ENCODE results near the gene UROC1.

The UROC1 gene

GRCh38 chr3:126493739-126494138, 23.8 kb downstream of the UROC1 start:
- no peak for TF ChIP-seq TEAD4 (IDR thresholded peaks at IDR 0.05)
- TF ChIP-seq FOXM1 (IDR thresholded peaks at IDR 0.05; ENCODE audit: borderline replicate concordance, low read depth): no peak
- no peak for TF ChIP-seq TCF12 (IDR thresholded peaks at IDR 0.05; ENCODE audit: low read depth)
- no peak for TF ChIP-seq CEBPB (IDR thresholded peaks at IDR 0.05)
- TF ChIP-seq, protein P1, sequence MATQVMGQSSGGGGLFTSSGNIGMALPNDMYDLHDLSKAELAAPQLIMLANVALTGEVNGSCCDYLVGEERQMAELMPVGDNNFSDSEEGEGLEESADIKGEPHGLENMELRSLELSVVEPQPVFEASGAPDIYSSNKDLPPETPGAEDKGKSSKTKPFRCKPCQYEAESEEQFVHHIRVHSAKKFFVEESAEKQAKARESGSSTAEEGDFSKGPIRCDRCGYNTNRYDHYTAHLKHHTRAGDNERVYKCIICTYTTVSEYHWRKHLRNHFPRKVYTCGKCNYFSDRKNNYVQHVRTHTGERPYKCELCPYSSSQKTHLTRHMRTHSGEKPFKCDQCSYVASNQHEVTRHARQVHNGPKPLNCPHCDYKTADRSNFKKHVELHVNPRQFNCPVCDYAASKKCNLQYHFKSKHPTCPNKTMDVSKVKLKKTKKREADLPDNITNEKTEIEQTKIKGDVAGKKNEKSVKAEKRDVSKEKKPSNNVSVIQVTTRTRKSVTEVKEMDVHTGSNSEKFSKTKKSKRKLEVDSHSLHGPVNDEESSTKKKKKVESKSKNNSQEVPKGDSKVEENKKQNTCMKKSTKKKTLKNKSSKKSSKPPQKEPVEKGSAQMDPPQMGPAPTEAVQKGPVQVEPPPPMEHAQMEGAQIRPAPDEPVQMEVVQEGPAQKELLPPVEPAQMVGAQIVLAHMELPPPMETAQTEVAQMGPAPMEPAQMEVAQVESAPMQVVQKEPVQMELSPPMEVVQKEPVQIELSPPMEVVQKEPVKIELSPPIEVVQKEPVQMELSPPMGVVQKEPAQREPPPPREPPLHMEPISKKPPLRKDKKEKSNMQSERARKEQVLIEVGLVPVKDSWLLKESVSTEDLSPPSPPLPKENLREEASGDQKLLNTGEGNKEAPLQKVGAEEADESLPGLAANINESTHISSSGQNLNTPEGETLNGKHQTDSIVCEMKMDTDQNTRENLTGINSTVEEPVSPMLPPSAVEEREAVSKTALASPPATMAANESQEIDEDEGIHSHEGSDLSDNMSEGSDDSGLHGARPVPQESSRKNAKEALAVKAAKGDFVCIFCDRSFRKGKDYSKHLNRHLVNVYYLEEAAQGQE (IDR thresholded peaks at IDR 0.05; ENCODE audit: low read depth): no peak
- no peak for TF ChIP-seq ZBTB7A (IDR thresholded peaks at IDR 0.05; ENCODE audit: low read depth)
- no peak for TF ChIP-seq CREB1 (IDR thresholded peaks at IDR 0.05; ENCODE audit: low read depth)
- TF ChIP-seq USF1 (IDR thresholded peaks at IDR 0.05): no peak
- TF ChIP-seq TAF1 (IDR thresholded peaks at IDR 0.05; ENCODE audit: low read depth): no peak
- no peak for TF ChIP-seq NFIC (IDR thresholded peaks at IDR 0.05)

GRCh38 chr3:126493051-126493450, 24.5 kb downstream of the UROC1 start:
- TF ChIP-seq TCF12 (IDR thresholded peaks at IDR 0.05; ENCODE audit: low read depth): no peak
- TF ChIP-seq RAD21 (IDR thresholded peaks at IDR 0.05; ENCODE audit: low read depth): no peak
- TF ChIP-seq TAF1 (IDR thresholded peaks at IDR 0.05; ENCODE audit: low read depth): no peak
- TF ChIP-seq EP300 (IDR thresholded peaks at IDR 0.05; ENCODE audit: borderline replicate concordance): no peak
- TF ChIP-seq NFIC (IDR thresholded peaks at IDR 0.05): no peak
- TF ChIP-seq, protein P2, sequence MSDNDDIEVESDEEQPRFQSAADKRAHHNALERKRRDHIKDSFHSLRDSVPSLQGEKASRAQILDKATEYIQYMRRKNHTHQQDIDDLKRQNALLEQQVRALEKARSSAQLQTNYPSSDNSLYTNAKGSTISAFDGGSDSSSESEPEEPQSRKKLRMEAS (IDR thresholded peaks at IDR 0.05): no peak
- no peak for TF ChIP-seq CEBPB (IDR thresholded peaks at IDR 0.05)
- no peak for TF ChIP-seq ZBTB7A (IDR thresholded peaks at IDR 0.05; ENCODE audit: low read depth)
- no peak for TF ChIP-seq YY1 (IDR thresholded peaks at IDR 0.05; ENCODE audit: low read depth)
- TF ChIP-seq USF1 (IDR thresholded peaks at IDR 0.05): no peak
- TF ChIP-seq TEAD4 (IDR thresholded peaks at IDR 0.05): no peak
- TF ChIP-seq, protein P1 (IDR thresholded peaks at IDR 0.05; ENCODE audit: low read depth): no peak

GRCh38 chr3:126491221-126492013, 26.2 kb downstream of the UROC1 start:
- TF ChIP-seq USF1 (IDR thresholded peaks at IDR 0.05): no peak
- no peak for TF ChIP-seq TEAD4 (IDR thresholded peaks at IDR 0.05)
- TF ChIP-seq CREB1 (IDR thresholded peaks at IDR 0.05; ENCODE audit: low read depth): no peak
- TF ChIP-seq EGR1 (IDR thresholded peaks at IDR 0.05): no peak
- no peak for TF ChIP-seq NFIC (IDR thresholded peaks at IDR 0.05)
- TF ChIP-seq CEBPB (IDR thresholded peaks at IDR 0.05): no peak

DNA sequence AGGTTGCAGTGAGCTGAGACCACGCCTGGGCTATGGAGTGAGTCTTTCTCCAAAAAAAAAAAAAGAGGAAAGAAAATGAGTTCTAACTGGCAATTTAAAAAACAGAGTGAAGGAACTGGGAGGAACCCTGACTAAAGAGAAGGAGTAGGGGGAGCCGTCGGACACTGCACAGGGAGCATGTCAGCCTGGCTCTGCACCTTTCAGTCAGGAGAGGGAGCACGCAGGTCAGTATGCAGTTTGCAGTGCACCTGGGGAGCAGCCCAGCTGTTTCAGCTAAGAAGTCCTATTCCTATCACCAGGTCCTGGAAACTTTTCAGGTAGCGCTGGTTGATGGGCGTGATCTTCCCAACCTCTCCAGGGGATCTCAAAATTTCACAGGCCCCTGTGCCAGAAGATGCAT, 27.0 kb downstream of the UROC1 start:
- TF ChIP-seq TAF1 (IDR thresholded peaks at IDR 0.05; ENCODE audit: low read depth) (no peak), USF1 (IDR thresholded peaks at IDR 0.05) (no peak), ZBTB7A (IDR thresholded peaks at IDR 0.05; ENCODE audit: low read depth) (no peak), EGR1 (IDR thresholded peaks at IDR 0.05) (no peak), YY1 (IDR thresholded peaks at IDR 0.05; ENCODE audit: low read depth) (no peak), FOXM1 (IDR thresholded peaks at IDR 0.05; ENCODE audit: borderline replicate concordance, low read depth) (no peak), TCF12 (IDR thresholded peaks at IDR 0.05; ENCODE audit: low read depth) (no peak)

GRCh38 chr3:126488886-126489569, 28.5 kb downstream of the UROC1 start:
- TF ChIP-seq EP300 (IDR thresholded peaks at IDR 0.05; ENCODE audit: borderline replicate concordance) (no peak), TCF12 (IDR thresholded peaks at IDR 0.05; ENCODE audit: low read depth) (no peak), CEBPB (IDR thresholded peaks at IDR 0.05) (no peak), USF1 (IDR thresholded peaks at IDR 0.05) (no peak), TAF1 (IDR thresholded peaks at IDR 0.05; ENCODE audit: low read depth) (no peak), NFIC (IDR thresholded peaks at IDR 0.05) (no peak), CREB1 (IDR thresholded peaks at IDR 0.05; ENCODE audit: low read depth) (no peak), YY1 (IDR thresholded peaks at IDR 0.05; ENCODE audit: low read depth) (no peak), TEAD4 (IDR thresholded peaks at IDR 0.05) (no peak), EGR1 (IDR thresholded peaks at IDR 0.05) (no peak), RAD21 (IDR thresholded peaks at IDR 0.05; ENCODE audit: low read depth) (no peak)
- TF ChIP-seq, protein P1 (IDR thresholded peaks at IDR 0.05; ENCODE audit: low read depth): no peak
- TF ChIP-seq, protein P2 (IDR thresholded peaks at IDR 0.05): no peak

Data from Ishikawa (cell line).